AG04449 (cell line): ENCODE data around the gene CLVS2.

Experiments
- CTCF ChIA-PET: fragments of 350-600 bp; formaldehyde crosslinking; extraction: SDS; loops from one replicate; lab custom pipeline; 2021; ENCODE audit warnings: antibody characterized with exemption; lab: Yijun Ruan, JAX
- POLR2A ChIA-PET: fragments of 400-600, 350-600 bp; formaldehyde crosslinking; extraction: SDS; loops from one replicate; lab custom pipeline; 2020; ENCODE audit warnings: antibody characterized with exemption, inconsistent platforms; lab: Yijun Ruan, JAX
- DNase-seq: peaks from one replicate; pipeline ENCODE4 v3.0.0-alpha.2; 2010; ENCODE audit warnings: low read depth, low spot score
- H3K4me3 ChIP-seq: 2 replicates; pipeline ENCODE4 v1.5.1; 2011; ENCODE audit warnings: low read depth, mild to moderate bottlenecking, control low read depth, low read length
- CTCF ChIP-seq: IDR thresholded peaks from one replicate; pipeline ENCODE4 v1.5.1; 2011; ENCODE audit warnings: mild to moderate bottlenecking, moderate library complexity, low read length, control low read depth, inconsistent platforms; ENCODE audit not compliant: insufficient read depth; ENCODE audit errors: missing control alignments

Gene CLVS2

DNA sequence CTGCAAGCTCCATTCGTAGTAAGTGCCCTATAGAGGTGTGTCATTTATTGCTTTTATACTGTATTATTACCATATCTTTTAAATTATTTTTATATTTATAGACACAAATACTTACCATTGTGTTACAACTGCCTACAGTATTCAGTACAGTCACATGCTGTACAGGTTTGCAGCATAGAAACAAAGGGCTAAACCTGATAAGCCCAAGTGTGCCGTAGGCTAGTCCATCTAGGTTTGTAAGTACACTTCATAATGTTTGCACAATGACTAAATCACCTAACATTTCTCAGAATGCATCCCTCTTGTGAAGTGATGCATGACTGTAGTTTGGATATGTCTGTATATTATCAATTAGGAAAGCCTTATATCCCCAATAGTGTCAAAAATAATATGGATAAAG lies 122.8 kb downstream of the CLVS2 start:
- POLR2A ChIA-PET: no interaction called here
- no peak for DNase-seq
- CTCF ChIA-PET: no interaction called here
- TF ChIP-seq CTCF: no peak
- no peak overlapping the region for H3K4me3 ChIP-seq
